SK-N-SH treated with all-trans-retinoic acid at 6 μM for 48 hours (cell line): Measurements from ENCODE around the gene CTBP1.

Experiments
- ARNTL ChIP-seq: fragments of 450-650 bp; formaldehyde crosslinking; IDR thresholded peaks from 2 replicates; pipeline ENCODE4 v1.5.0; 2020; ENCODE audit warnings: low read depth, mild to moderate bottlenecking, moderate library complexity, borderline replicate concordance
- OSR1 ChIP-seq: fragments of 250-450 bp; sonication (Bioruptor Pico); IDR thresholded peaks from 2 replicates; pipeline ENCODE4 v1.8.0; 2022; ENCODE audit warnings: moderate library complexity, mild to moderate bottlenecking, inconsistent platforms
- PATZ1 ChIP-seq: fragments of 250-450 bp; sonication (Bioruptor Pico); IDR thresholded peaks from 2 replicates; pipeline ENCODE4 v1.8.0; 2020; ENCODE audit warnings: mild to moderate bottlenecking, moderate library complexity, borderline replicate concordance
- PPARA ChIP-seq: fragments of 250-450 bp; sonication (Bioruptor Pico); IDR thresholded peaks from 2 replicates; pipeline ENCODE4 v1.5.0; 2020; ENCODE audit warnings: mild to moderate bottlenecking, borderline replicate concordance
- RARB ChIP-seq: fragments of 250-450 bp; sonication (Bioruptor Pico); IDR thresholded peaks from 2 replicates; pipeline ENCODE4 v1.8.0; 2021; ENCODE audit warnings: mild to moderate bottlenecking, moderate library complexity
- TCF4 ChIP-seq: fragments of 250-450 bp; sonication (Bioruptor Pico); IDR thresholded peaks from 2 replicates; pipeline ENCODE4 v1.8.0; 2021; ENCODE audit warnings: mild to moderate bottlenecking, moderate library complexity, borderline replicate concordance
- TOX ChIP-seq: fragments of 250-450 bp; sonication (Bioruptor Pico); IDR thresholded peaks from 2 replicates; pipeline ENCODE4 v1.8.0; 2021; ENCODE audit warnings: mild to moderate bottlenecking, moderate library complexity, borderline replicate concordance
- TSHZ2 ChIP-seq: fragments of 250-450 bp; sonication (Bioruptor Pico); IDR thresholded peaks from 2 replicates; pipeline ENCODE4 v1.5.0; 2020; ENCODE audit warnings: mild to moderate bottlenecking, moderate library complexity
- ZFP3 ChIP-seq: fragments of 250-450 bp; sonication (Bioruptor Pico); IDR thresholded peaks from 2 replicates; pipeline ENCODE4 v1.5.0; 2020; ENCODE audit warnings: mild to moderate bottlenecking, moderate library complexity
- ZFP30 ChIP-seq: fragments of 450-650 bp; formaldehyde crosslinking; IDR thresholded peaks from 2 replicates; pipeline ENCODE4 v1.5.0; 2022; ENCODE audit warnings: mild to moderate bottlenecking, moderate library complexity
- TF ChIP-seq, protein P1 (sequence below): fragments of 250-450 bp; sonication (Bioruptor Pico); IDR thresholded peaks from 2 replicates; pipeline ENCODE4 v1.5.1; 2020; ENCODE audit warnings: low read depth, mild to moderate bottlenecking, moderate library complexity

- TF ChIP-seq ARNTL (CRISPR knock-in tag) = no peak
- TF ChIP-seq TSHZ2 = no peak
- TF ChIP-seq ZFP30 (CRISPR knock-in tag) = no peak
- TF ChIP-seq ZFP3 (CRISPR knock-in tag) = no peak
- no peak for TF ChIP-seq TCF4 (CRISPR knock-in tag)
- no peak for TF ChIP-seq PPARA
- TF ChIP-seq OSR1 = no peak
- no peak for TF ChIP-seq PATZ1 (CRISPR knock-in tag)
- TF ChIP-seq TOX (CRISPR knock-in tag) = no peak
- no peak for TF ChIP-seq RARB
- TF ChIP-seq, protein P1, sequence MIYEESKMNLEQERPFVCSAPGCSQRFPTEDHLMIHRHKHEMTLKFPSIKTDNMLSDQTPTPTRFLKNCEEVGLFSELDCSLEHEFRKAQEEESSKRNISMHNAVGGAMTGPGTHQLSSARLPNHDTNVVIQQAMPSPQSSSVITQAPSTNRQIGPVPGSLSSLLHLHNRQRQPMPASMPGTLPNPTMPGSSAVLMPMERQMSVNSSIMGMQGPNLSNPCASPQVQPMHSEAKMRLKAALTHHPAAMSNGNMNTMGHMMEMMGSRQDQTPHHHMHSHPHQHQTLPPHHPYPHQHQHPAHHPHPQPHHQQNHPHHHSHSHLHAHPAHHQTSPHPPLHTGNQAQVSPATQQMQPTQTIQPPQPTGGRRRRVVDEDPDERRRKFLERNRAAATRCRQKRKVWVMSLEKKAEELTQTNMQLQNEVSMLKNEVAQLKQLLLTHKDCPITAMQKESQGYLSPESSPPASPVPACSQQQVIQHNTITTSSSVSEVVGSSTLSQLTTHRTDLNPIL = no peak
Observed at GRCh38 chr4:1291091-1291490, 42.2 kb upstream of the CTBP1 start.
